Keratinocyte (primary cell): ENCODE results near the gene SORL1.

Source experiments
- CTCF ChIP-seq, 3 experiments: IDR thresholded peaks in 1 of 3; conservative IDR thresholded peaks in 1 of 3; optimal IDR thresholded peaks in 1 of 3; 2 replicates in 2 of 3; 3 replicates in 1 of 3; pipeline versions ENCODE3 to v1.5.1; 2011; ENCODE audit warnings: low read length in 3 of 3, mild to moderate bottlenecking in 3 of 3, moderate library complexity in 2 of 3, control low read depth in 1 of 3, inconsistent platforms in 1 of 3; ENCODE audit not compliant: insufficient read depth in 2 of 3; ENCODE audit errors: extremely low read depth in 1 of 3
- EZH2 ChIP-seq: IDR thresholded peaks from one replicate; pipeline ENCODE4 v1.6.1; 2012; ENCODE audit warnings: inconsistent platforms, mild to moderate bottlenecking, low read length, moderate library complexity

- TF ChIP-seq CTCF (optimal IDR thresholded peaks at IDR 0.05 in 1 of 3, IDR thresholded peaks at IDR 0.05 in 1 of 3, conservative IDR thresholded peaks at IDR 0.05 in 1 of 3; ENCODE audit: extremely low read depth in 1 of 3, insufficient read depth in 2 of 3, low read length in 3 of 3) (no peak), EZH2 (no peak)
These were observed 102.4 kb downstream of the SORL1 start for GRCh38 chr11:121554552-121554951.
